Measurements from ENCODE around the gene ANKRD13A.
A peak's percentile ranks its signal among the peaks of the same experiment; 100 is the strongest.

Gene ANKRD13A

GRCh38 chr12:109998904-109999648 is at the start of gene ANKRD13A:
TSS of gene ANKRD13A (plus strand) at chr12:109999430. CDS start at chr12:109999689, 259 bp downstream.
- DNase-seq: peak; percentile 83

DNA sequence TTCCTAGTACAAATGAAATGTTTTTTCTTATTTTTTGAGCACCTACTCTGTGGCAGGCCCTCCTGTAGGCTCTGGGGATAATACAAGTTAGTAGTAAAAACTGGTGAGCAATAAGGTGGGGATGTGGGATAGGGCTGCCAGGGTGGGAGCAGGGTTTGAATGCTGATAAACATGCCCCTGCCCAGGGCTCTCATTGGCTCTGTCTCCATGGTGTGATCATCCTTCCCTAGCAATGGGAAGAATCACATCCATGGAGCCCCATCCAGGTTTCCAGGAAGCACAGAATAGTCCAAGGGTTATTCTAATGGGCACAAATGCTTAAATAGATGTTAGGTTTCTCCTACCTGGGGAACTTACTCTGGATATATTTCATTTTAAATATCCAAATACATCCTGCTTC is 48.6 kb upstream of the ANKRD13A start:
- peak; percentile 74 for DNase-seq

- DNase-seq: peak; percentile 93
These were observed 48.1 kb upstream of the ANKRD13A start for GRCh38 chr12:109951136-109951535.

DNA sequence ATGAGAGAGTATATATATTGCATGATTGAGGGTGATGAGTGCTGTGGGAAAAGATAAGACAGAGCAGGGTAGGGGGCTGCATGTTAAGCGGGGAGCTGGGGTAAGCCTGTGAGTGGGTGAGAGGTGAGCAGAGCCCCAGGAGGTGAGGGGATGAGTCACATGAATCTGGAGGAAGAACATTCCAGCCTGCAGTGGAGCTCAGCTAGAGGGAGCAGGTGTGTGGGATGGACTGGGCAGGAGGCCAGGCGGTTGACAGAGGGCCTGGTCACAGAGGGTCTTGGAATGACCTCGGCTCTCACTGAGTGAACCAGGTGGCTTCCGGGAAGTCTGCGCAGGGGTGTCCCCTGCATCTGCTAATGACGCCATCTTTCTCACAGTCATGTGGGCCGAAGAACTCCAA is 47.5 kb upstream of the ANKRD13A start:
- peak; percentile 90 for DNase-seq

DNA sequence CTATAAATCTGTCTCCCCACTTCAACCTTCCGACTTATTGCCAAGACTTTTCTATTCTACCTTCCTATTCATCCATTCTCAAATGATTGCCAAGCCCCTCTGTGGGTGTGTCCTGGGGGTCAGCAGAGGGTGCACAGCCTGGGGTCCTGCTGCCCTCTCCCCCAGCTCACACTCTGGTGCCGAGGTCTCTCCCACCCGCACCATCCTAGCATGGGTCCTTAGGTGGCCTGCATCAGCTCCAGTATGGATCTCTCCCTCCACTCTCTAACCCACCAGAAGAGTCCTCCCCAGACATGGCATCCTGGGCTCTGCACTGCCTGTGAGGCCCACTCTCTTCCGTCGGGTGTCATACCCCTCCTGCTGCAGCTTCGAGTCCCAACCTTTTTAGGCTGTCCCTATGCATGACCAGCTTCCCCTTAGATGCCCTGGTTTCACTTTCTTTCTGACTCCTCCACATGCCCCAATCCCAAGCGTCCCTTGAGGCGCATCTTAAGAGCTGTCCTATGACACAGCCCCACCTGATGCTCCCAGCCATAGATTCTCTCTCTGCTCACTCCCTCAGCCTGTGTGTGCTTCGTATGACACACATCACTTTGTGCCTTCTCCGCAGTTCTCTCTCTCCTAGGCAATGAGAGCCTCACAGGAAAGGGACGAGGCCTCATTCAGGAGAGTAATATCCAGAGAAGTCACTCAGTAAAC is 46.9 kb upstream of the ANKRD13A start:
- no peak for DNase-seq

GRCh38 chr12:109952873-109953272 is 46.4 kb upstream of the ANKRD13A start:
- DNase-seq: no peak

- no peak for DNase-seq
These were observed 45.6 kb upstream of the ANKRD13A start for GRCh38 chr12:109953656-109954055.

DNA sequence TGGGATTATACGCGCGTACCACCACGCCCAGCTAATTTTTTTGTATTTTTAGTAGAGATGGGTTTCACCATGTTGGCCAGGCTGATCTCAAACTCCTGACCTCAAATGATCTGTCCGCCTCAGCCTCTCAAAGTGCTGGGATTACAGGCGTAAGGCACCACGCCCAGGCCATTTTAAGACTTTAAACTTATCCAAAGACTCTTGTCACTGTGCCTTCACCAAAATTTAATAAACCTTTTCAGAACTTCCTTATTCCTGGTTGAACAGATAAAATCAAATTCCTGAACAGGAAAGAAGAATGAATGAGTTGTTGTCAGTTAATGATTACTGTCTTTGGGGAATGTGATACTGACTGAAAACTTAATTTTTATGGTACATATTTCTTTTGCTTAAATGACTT is 40.9 kb upstream of the ANKRD13A start:
- DNase-seq: no peak

DNA sequence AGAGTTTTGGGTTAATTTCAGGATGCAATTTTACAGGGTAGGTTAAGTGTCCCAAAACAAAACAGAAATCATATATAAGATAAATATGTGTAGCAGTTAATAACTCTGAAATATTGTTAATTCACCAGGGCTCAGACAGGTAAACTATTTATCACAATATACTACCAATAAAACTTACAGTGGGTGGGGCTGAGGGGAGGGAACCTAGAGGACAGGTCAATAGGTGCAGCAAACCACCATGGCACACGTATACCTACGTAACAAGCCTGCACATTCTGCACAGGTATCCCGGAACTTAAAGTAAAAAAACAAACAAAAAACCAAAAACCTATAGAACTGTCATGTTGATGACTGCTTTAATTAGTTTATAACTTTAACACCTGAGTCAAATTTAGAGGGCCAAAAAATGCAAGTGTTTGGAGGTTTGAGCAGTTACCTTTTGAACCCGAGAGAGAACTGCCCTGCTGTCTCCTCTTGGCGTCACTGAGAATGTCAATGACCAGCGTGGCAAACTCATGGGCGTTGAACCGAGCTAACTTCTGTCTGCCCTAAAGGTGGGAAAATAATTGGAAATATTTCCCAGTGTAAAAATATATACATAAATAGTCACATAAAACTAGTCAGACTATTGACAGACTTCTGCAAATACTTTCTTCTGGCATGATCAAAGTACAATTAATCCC is 39.7 kb upstream of the ANKRD13A start:
- DNase-seq: no peak

DNA sequence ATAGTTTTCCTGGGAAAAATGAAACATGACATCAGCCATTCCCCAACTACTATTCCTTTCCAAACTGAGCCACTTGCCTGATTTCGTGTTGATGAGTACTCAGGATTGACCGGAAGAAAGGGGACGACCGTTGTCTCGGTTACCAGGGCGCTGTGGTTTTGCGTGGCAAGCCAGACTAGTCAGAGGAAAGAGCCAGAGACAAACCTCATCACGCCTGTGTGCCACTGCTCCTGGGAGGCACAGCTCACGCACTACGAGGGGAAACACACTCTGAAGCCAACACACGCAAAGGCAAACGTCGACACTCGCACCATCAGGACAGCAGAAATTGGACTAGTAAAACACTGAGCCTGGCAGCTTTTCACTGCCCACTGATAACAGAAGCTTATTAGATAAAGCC is 38.0 kb upstream of the ANKRD13A start:
- DNase-seq: no peak

DNA sequence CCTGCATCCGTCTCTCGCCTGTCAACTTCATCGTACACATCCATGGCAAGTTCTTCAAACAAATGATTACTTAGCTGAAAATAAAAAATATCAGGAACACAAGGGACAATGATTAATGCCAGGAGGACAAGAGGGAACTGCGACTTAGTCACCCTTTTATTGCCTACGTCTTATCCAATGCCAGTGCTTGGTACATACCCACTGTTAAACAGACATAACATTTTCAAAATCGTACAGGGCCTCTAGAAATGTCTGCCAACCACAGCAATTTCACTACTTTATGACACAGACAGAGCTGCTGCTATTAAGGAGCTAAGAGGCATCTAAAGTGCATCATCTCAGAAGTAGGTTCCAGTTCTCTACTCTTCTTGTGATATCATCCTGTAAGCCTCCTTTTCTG is 37.6 kb upstream of the ANKRD13A start:
- no peak for DNase-seq

DNA sequence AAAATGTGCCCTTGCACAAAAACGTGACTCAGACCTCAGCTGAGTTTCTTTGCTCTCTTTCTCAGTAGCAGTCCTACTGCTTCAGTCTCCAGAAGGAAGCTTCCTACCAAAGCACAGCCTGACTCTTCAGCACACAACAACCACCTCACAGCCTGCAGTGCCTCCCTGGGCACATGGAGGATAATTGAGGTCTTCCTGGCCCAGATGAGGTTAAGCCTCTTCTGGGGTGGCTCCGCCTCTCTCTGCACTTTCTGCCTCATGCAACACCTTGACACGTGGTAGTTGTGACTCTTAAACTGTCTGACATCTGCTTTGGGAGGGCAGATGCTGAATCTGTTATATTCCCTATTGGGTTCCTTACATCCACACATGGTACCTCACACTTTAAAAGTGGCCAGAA is 36.8 kb upstream of the ANKRD13A start:
- no peak for DNase-seq

- no peak for DNase-seq
These were observed 35.9 kb upstream of the ANKRD13A start for GRCh38 chr12:109963330-109963729.

- no peak for DNase-seq
These were observed 35.3 kb upstream of the ANKRD13A start for GRCh38 chr12:109963743-109964429.

- no peak for DNase-seq
These were observed 32.7 kb upstream of the ANKRD13A start for GRCh38 chr12:109966546-109966945.

DNA sequence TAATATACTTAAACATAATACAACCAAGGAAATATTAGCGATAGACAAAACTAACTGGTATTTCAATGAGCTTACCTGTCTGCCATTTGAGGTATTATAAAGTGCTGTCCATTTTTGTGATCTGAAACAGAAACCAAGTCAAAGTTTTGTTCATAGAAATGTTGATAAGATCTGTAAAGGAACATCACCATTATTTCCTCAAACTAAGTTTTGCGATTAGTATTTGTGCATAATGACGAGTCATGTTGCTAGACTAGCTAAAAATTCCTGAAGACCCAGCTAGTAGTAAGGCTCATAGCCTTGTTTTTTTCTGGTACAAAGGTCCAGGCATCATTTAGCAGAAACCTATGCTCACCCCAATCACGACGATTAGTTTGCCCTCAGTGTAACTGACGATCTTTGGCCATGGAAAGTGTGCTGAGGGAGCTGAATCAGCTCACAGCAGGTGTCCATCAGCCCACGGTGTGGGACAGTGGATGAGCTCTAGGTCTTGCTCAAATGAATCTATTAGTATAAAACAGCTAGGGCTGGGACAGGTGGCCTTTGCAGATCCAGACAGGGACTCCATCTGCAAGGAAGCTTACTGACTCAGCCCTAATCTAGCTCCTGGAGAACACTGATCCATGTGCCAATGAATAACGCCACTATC is 31.7 kb upstream of the ANKRD13A start:
- no peak for DNase-seq

- no peak for DNase-seq
These were observed 31.2 kb upstream of the ANKRD13A start for GRCh38 chr12:109968032-109968420.

DNA sequence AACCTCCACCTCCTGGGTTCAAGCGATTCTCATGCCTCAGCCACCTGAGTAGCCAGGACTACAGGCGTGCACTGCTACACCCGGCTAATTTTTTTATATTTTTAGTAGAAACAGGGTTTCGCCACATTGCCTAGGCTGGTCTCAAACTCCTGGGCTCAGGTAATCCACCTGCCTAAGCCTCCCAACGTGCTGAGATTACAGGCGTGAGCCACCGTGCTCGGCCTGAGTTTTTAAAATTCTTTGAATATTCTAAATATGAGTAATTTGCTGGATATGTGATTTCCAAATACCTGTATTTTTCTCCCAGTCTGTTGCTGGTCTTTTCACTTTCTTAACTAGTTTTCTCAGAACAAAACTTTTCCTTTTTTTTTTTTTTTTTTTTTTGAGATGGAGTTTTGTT is 30.4 kb upstream of the ANKRD13A start:
- DNase-seq: no peak

DNA sequence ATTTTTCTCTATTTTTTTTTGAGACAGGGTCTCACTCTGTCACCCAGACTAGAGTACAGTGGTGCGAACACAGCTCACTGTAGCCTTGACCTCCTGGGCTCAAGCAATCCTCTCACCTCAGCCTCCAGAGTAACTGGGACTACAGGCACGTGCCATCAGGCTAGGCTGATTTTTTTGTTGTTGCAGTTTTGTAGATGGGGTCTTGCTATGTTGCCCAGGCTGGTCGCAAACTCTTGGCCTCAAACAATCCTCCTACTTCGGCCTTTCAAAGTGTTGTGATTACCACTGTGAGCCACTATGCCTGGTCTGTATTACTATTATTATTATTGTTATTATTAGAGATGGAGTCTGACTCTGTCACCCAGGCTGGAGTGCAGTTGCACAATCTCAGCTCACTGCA is 26.4 kb upstream of the ANKRD13A start:
- DNase-seq: no peak

DNA sequence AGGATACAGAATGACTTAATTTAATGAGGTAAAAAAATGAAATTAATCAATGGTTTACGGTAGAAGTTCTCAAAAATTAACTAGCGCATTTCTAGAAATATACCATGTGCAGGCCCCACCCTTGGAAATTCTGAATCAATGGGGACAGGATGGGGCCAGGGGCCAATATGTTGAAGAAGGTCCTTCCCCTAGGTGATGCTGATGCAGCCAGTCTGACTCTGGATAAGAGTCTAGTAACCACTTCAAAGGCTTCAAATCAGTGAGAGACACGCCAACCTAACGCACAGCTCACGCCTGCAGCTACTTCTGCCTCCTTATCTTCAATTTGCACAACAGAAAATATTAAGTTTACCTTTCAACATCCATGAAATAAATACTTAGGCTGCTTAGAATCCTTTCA is 17.9 kb upstream of the ANKRD13A start:
- no peak for DNase-seq

- DNase-seq: no peak
These were observed 17.0 kb upstream of the ANKRD13A start for GRCh38 chr12:109982210-109982609.

GRCh38 chr12:109983432-109984142 is 15.6 kb upstream of the ANKRD13A start:
- no peak for DNase-seq

Measured in kidney glomerular epithelial cell (primary cell).